Pulmonary artery endothelial cell (primary cell): ENCODE measurements around the gene GLB1L3. TPM values are rescaled to one million over a fixed set of nuclear protein-coding genes. Genes with fewer than 3 reads are reported as not detected.

Experiments
- DNase-seq: peaks from one replicate; pipeline ENCODE4 v3.0.0-alpha.2; 2011; ENCODE audit warnings: low read depth, low spot score
- total RNA-seq: library from RNA; depleted of rRNA; stranded (reverse); fragments of >200 nt; gene quantifications from 2 replicates; pipeline ENCODE4 v1.2.3, GENCODE V29; 2014

Gene GLB1L3
- total RNA-seq, 1 donor from 2014 or later: not detected

- no peak for DNase-seq
Measured at GRCh38 chr11:134362192-134362901, 86.2 kb downstream of the GLB1L3 start.

GRCh38 chr11:134363161-134363560 lies 87.0 kb downstream of the GLB1L3 start:
- no peak for DNase-seq

GRCh38 chr11:134363592-134363991 lies 87.4 kb downstream of the GLB1L3 start:
- no peak for DNase-seq

GRCh38 chr11:134364261-134364660 lies 88.1 kb downstream of the GLB1L3 start:
- no peak for DNase-seq

- no peak for DNase-seq
Measured at GRCh38 chr11:134365011-134365925, 89.1 kb downstream of the GLB1L3 start.

- no peak for DNase-seq
Measured at GRCh38 chr11:134366254-134366653, 90.1 kb downstream of the GLB1L3 start.

- no peak for DNase-seq
Measured at GRCh38 chr11:134367781-134368180, 91.6 kb downstream of the GLB1L3 start.

Other genes with a start within 250 kb of the GLB1L3 start
- 116 and 117 TPM in 2 replicates for gene JAM3, start 207.3 kb upstream of the GLB1L3 start, total RNA-seq
- 20.6 and 29.9 TPM in 2 replicates for gene NCAPD3, start 52.4 kb upstream of the GLB1L3 start, total RNA-seq
- gene VPS26B, start 51.7 kb upstream of the GLB1L3 start, total RNA-seq: 28.9 and 39.3 TPM in 2 replicates
- gene THYN1, start 23.0 kb upstream of the GLB1L3 start, total RNA-seq: 76.8 and 82.0 TPM in 2 replicates
- 21.3 and 25.1 TPM in 2 replicates for gene ACAD8, start 22.8 kb upstream of the GLB1L3 start, total RNA-seq
- 0.21 and 0.59 TPM in 2 replicates for gene GLB1L2, start 55.6 kb downstream of the GLB1L3 start, total RNA-seq
- not detected in 2 replicates for gene B3GAT1, start 135.9 kb downstream of the GLB1L3 start, total RNA-seq